Heart left ventricle (tissue), 16 donors: ENCODE data around the gene NTMT1. TPM values are rescaled to one million over a fixed set of nuclear protein-coding genes. Genes with fewer than 3 reads are reported as not detected.

Experiments used
- ATAC-seq, 4 donors: fragments of 200-7000 bp; cut with Tn5 transposase; one replicate each; pipeline ENCODE4 v1.9.1; 2020 to 2022; ENCODE audit warnings: moderate library complexity in 4 of 4, mild to moderate bottlenecking in 3 of 4, moderate number of reproducible peaks in 1 of 4
- DNase-seq, 5 donors: peaks; one replicate each; pipeline ENCODE4 v3.0.0-alpha.2; 2020
- H3K27ac ChIP-seq, 12 donors: fragments of 200-600 bp; sonication (generic) in 4 of 12; one replicate each; pipeline versions ENCODE4 v1.5.0 to v1.8.0; 2016 to 2022; ENCODE audit warnings: mild to moderate bottlenecking in 2 of 12
- H3K27me3 ChIP-seq, 9 donors: fragments of 200-600 bp; sonication (generic) in 2 of 9; one replicate each; pipeline versions ENCODE4 v1.5.1 to v1.8.0; 2016 to 2022; ENCODE audit warnings: mild to moderate bottlenecking in 3 of 9
- H3K36me3 ChIP-seq, 9 donors: fragments of 200-600 bp; sonication (generic) in 2 of 9; one replicate each; pipeline versions ENCODE4 v1.5.0 to v1.8.0; 2018 to 2022; ENCODE audit warnings: mild to moderate bottlenecking in 2 of 9
- H3K4me1 ChIP-seq, 12 donors: fragments of 200-600 bp; sonication (generic) in 4 of 12; one replicate each; pipeline versions ENCODE4 v1.5.0 to v1.8.0; 2016 to 2022; ENCODE audit warnings: mild to moderate bottlenecking in 3 of 12
- H3K4me3 ChIP-seq, 12 donors: fragments of 200-600 bp; sonication (generic) in 4 of 12; one replicate each; pipeline versions ENCODE4 v1.5.0 to v1.8.0; 2017 to 2022; ENCODE audit warnings: mild to moderate bottlenecking in 9 of 12, moderate library complexity in 4 of 12
- H3K9me3 ChIP-seq, 12 donors: fragments of 200-600 bp; sonication (generic) in 4 of 12; one replicate each; pipeline versions ENCODE4 v1.5.0 to v1.8.0; 2016 to 2022; ENCODE audit warnings: mild to moderate bottlenecking in 1 of 12
- POLR2A ChIP-seq, 2 donors: fragments of 450-650 bp; IDR thresholded peaks; one replicate each; pipeline ENCODE4 v1.6.1; 2017; ENCODE audit warnings: antibody characterized with exemption in 2 of 2, mild to moderate bottlenecking in 2 of 2, moderate library complexity in 2 of 2
- WGBS, 4 donors: extraction: QIAGEN DNeasy Blood & Tissue Kit in 2 of 4; methylation state at CpG; one replicate each; pipeline versions ENCODE4 v1.1.5 to v1.1.7; 2013 to 2018; 5-methylcytosine and 5-hydroxymethylcytosine counted together
- intact Hi-C, 10 donors: fragments of 100-400 bp; cut with DNase I; formaldehyde crosslinking; loops; one replicate each; pipeline versions ENCODE4 v1.11.1 to v1.14.2; 2022
- polyA plus RNA-seq, 2 donors: library from polyadenylated mRNA; stranded (reverse); fragments of 200-250 nt; gene quantifications; one replicate each; pipeline ENCODE4 v1.2.3, GENCODE V29; 2013
- total RNA-seq, 9 donors: library from RNA; depleted of rRNA in 2 of 9; stranded (reverse); fragments of >200 nt in 2 of 9; fragmentation: NEBNext Ultra II Directional in 3 of 9; extraction: Animal tissue kit (Norgen Biotek cat#: 25700) in 3 of 9; gene quantifications; one replicate each; pipeline versions ENCODE4 v1.1.0 to v1.2.4, GENCODE V29; 2016 to 2023
- TF ChIP-seq, protein P1 (sequence below), 12 donors: fragments of 200-600 bp; sonication (generic) in 4 of 12; IDR thresholded peaks; one replicate each; pipeline versions ENCODE4 v1.5.0 to v1.8.0; 2018 to 2022; ENCODE audit warnings: antibody characterized with exemption in 12 of 12, mild to moderate bottlenecking in 5 of 12
- donor health status: ischemic (EF 13 %, LVEDD 7.1; RV severe dilation, severe dysfunction).
- donor health status: healthy with polysubstance abuse.
- donor health status: DM: no; HTN: yes; CAD: no.
- donor health status: DM: no; HTN: no; CAD: no.
- donor health status: ischemic (EF 25% LVEDD 6.9; RV normal size, moderate dysfunction).
- donor health status: ischemic (EF 25% LVEDD 5.7; RV mildly dilated, moderate dysfunction).
- donor health status: healthy.
- donor health status: DM: yes; HTN: yes; CAD: no.
- donor health status: ischemic (EF 35%, LVEDD 5.7; RV mildly dilated, moderate dysfunction).
- donor health status: nonischemic (EF 11% LVEDD 7.7; RV severe dilation, severe dysfunction).
- donor health status: DM: yes; HTN: yes; CAD: no.
- donor health status: PGD.
- donor health status: ischemic (EF 29% LVEDD 5.4; RV normal size, mild dysfunction).
- donor health status: nonischemic (EF 23%, LVEDD 6.1; RV moderate dilation, normal function).

Gene NTMT1
- total and polyA plus RNA-seq, 11 donors = 39.0 to 111 (median 61.5) TPM

DNA sequence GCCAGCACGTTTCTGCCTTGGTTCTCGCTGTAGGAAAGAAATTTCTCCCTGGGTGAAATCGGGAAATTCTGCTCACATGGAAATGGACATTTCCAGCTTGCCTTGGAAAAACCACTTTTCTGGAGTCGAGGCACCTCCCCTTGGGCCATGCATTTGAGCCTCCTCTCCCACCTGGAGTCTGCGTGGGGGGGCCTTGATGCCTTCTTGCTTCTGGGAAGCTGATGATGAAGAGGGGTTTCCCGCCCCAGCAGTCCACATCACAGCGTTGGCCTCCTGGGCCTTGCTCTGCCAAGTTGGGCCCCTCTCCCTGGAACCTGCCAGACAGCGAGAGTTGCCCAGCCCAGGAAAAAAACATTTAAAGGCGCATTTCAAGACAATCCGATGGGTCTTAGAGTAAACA, 17.7 kb downstream of the NTMT1 start:
- no peak for TF ChIP-seq POLR2A (IDR thresholded peaks at IDR 0.05)
- TF ChIP-seq, protein P1, sequence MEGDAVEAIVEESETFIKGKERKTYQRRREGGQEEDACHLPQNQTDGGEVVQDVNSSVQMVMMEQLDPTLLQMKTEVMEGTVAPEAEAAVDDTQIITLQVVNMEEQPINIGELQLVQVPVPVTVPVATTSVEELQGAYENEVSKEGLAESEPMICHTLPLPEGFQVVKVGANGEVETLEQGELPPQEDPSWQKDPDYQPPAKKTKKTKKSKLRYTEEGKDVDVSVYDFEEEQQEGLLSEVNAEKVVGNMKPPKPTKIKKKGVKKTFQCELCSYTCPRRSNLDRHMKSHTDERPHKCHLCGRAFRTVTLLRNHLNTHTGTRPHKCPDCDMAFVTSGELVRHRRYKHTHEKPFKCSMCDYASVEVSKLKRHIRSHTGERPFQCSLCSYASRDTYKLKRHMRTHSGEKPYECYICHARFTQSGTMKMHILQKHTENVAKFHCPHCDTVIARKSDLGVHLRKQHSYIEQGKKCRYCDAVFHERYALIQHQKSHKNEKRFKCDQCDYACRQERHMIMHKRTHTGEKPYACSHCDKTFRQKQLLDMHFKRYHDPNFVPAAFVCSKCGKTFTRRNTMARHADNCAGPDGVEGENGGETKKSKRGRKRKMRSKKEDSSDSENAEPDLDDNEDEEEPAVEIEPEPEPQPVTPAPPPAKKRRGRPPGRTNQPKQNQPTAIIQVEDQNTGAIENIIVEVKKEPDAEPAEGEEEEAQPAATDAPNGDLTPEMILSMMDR (IDR thresholded peaks at IDR 0.05) = no peak
- DNase-seq (no peak), ATAC-seq (no peak)
- Histone ChIP-seq H3K27ac (no peak overlapping the region), H3K27me3 (no peaks in the 10 kb centered on the region), H3K36me3 (peaks cover 0 to 12% (median 8%) of the 10 kb centered on the region in 9 donors), H3K4me3 (no peak overlapping the region), H3K9me3 (no peaks in the 10 kb centered on the region), H3K4me1 (peaks cover 0 to 26% (median 21%) of the 10 kb centered on the region in 12 donors)
- intact Hi-C loops = loop anchor here (2.0 to 10.0 kb wide), 7 partner anchors 81 to 141 kb away; no protein-coding TSS in a partner anchor
- WGBS, 4 donors = 85 to 90% (median 86%) methylated on average over 10 of the region's 10 CpGs

DNA sequence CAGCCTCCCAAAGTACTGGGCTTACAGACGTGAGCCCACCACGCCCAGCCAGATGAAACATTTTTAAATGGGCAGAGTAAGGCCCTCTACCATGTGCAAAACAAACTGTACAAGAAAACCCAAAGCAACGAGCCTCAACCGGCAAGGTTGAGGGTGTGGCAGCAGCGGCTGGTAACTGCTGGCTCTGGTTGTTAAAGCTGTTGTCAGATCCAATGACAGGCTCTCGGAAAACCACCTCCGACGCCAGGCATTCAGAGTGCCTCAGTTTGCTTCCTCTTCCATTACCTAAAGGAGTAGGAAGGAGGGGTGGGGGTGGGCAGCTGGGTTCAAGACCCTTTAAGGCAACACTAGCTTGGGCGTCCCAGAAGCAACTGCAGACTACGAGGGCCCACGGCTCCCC, 18.4 kb downstream of the NTMT1 start:
- no peak for TF ChIP-seq POLR2A (IDR thresholded peaks at IDR 0.05)
- TF ChIP-seq, protein P1 (IDR thresholded peaks at IDR 0.05) = no peak
- Histone ChIP-seq H3K4me3 (no peak overlapping the region), H3K36me3 (peaks cover 0 to 5% (median under 1%) of the 10 kb centered on the region in 9 donors), H3K9me3 (no peaks in the 10 kb centered on the region), H3K27ac (no peak overlapping the region), H3K4me1 (peaks cover 0 to 26% (median 21%) of the 10 kb centered on the region in 12 donors), H3K27me3 (no peaks in the 10 kb centered on the region)
- intact Hi-C loops = loop anchor here in 9 of 10 donors (5.0 to 10.0 kb wide), 5 partner anchors 80 to 138 kb away; no protein-coding TSS in a partner anchor
- no peak for ATAC-seq
- DNase-seq = no peak
- 55 to 77% (median 69%) methylated on average over 10 to 11 of the region's 11 CpGs for WGBS, 4 donors

DNA sequence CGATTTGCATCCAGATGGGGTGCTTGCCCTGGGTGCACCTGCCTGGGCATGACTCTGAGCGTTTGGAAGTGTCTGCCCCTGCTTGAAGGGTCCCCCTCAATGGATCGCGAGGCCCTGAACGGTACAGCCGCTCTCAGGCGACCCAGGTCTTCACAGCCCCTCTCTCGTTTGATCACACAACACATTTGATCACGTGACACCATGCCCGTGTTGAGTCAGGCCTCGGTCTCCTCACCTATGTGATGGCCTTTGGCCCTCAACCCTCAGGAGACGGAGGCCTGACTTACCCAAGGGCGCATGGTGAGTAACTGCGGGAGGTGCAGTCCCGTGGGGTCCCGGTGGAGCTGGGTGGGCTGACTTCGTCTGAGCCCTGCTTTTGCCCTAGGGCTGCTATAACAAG, 18.9 kb downstream of the NTMT1 start:
- TF ChIP-seq POLR2A (IDR thresholded peaks at IDR 0.05) = no peak
- TF ChIP-seq, protein P1 (IDR thresholded peaks at IDR 0.05) = no peak
- intact Hi-C loops = loop anchor here (5.0 to 10.0 kb wide), 7 partner anchors 77 to 137 kb away; no protein-coding TSS in a partner anchor
- WGBS, 4 donors = 68 to 77% (median 74%) methylated on average over 13 to 17 of the region's 17 CpGs

DNA sequence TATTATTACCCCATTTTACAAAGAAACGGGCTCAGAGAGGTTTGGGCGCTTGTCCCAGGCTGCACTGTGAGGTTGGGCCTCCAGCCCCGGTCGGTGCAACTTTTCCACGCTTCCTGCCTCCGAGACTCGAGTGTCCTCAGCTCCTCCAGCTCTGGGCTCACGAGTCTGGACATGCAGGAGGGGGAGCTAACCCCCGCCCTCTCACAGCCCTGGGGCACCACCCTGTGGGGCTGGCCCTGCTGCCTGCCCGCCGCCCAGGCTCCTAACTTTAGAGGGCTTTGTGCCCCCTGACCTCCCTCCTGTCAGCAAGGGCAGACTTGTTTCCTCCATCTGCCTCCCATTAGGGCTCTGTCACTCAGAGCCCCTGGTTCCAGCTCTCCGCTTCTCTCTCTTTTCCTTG, 20.3 kb downstream of the NTMT1 start:
- no peaks in the 10 kb centered on the region for H3K36me3 ChIP-seq
- TF ChIP-seq, protein P1 (IDR thresholded peaks at IDR 0.05) = no peak
- TF ChIP-seq POLR2A (IDR thresholded peaks at IDR 0.05) = no peak
- no peak overlapping the region for H3K27ac ChIP-seq
- no peaks in the 10 kb centered on the region for H3K27me3 ChIP-seq
- DNase-seq (no peak), ATAC-seq (no peak)
- peaks cover 0 to 8% (median 4%) of the 10 kb centered on the region in 12 donors for H3K4me1 ChIP-seq
- H3K9me3 ChIP-seq = no peaks in the 10 kb centered on the region
- intact Hi-C loops = loop anchor here in 5 of 10 donors (5.0 to 10.0 kb wide), 5 partner anchors 76 to 91 kb away; no protein-coding TSS in a partner anchor
- H3K4me3 ChIP-seq = no peak overlapping the region
- WGBS, 4 donors = 80 to 84% (median 80%) methylated on average over 12 of the region's 12 CpGs

More for the DNA sequence above, 18.9 kb downstream of the NTMT1 start:
- Histone ChIP-seq H3K9me3 (no peaks in the 10 kb centered on the region), H3K36me3 (no peaks in the 10 kb centered on the region), H3K4me3 (no peak overlapping the region), H3K27ac (no peak overlapping the region), H3K4me1 (peaks cover 0 to 21% (median 17%) of the 10 kb centered on the region in 12 donors), H3K27me3 (no peaks in the 10 kb centered on the region)
- ATAC-seq = no peak
- no peak for DNase-seq
